Measurements from ENCODE around the gene DLEC1. TPM values are rescaled to one million over a fixed set of nuclear protein-coding genes. Genes with fewer than 3 reads are reported as not detected.

Gene DLEC1
- total and polyA plus RNA-seq, 2 of the 4 experiments (the other 2 are of a cell fraction) = 0.03 TPM; not detected in 1

DNA sequence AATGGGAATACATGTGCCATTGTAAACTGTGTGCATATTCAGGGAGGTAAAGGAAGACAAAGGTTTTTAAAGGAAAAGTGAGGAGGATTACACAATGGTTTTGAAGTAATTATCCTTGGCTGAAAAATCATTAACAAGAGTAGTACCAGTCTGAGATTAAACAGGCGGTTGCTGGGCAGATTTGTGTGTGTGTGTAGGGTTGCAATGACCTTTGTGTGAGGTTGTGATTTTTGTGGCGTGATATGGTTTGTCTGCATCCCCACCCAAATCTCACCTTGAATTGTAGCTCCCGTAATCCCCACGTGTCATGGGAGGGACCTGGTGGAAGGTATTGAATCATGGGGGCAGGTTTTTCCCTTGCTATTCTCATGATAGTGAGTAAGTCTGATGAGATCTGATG, 7.0 kb downstream of the DLEC1 start:
- no peak for TF ChIP-seq MAFK (IDR thresholded peaks at IDR 0.05; ENCODE audit: low read depth, low read length)
- TF ChIP-seq FOS (IDR thresholded peaks at IDR 0.05; ENCODE audit: low read depth, low read length) = no peak
- dilution Hi-C loops (cut with HindIII; ENCODE audit: low sequenced_read_pairs, unreplicated experiment) = no loop called here
- Histone ChIP-seq H3K9me3 (ENCODE audit: control insufficient read depth, insufficient read depth, low read length) (no peaks in the 10 kb centered on the region), H3K27me3 (ENCODE audit: control insufficient read depth, insufficient read depth, low read length) (peaks cover 13% of the 10 kb centered on the region), H4K20me1 (ENCODE audit: insufficient read depth, low read length) (no peaks in the 10 kb centered on the region), H3K14ac (replicated peaks; ENCODE audit: low read depth, low read length) (no peak overlapping the region), H2AK9ac (replicated peaks; ENCODE audit: low read depth, low read length, poor library complexity) (no peak overlapping the region), H3K56ac (ENCODE audit: extremely low read depth, insufficient read depth, low read length) (no peak overlapping the region), H3K23ac (ENCODE audit: low read depth, low read length) (no peak overlapping the region), H2AFZ (replicated peaks; ENCODE audit: low read length, poor library complexity) (no peak overlapping the region), H3K4me2 (ENCODE audit: low read depth, low read length) (no peak overlapping the region), H3K27ac (ENCODE audit: insufficient read depth, low read length) (no peak overlapping the region), H2BK5ac (ENCODE audit: low read depth, low read length, poor library complexity, severe bottlenecking) (no peak overlapping the region), H2BK120ac (ENCODE audit: low read depth, low read length) (no peak overlapping the region), H2AK5ac (ENCODE audit: low read depth, low read length) (no peak overlapping the region), H3K79me1 (ENCODE audit: low read depth in 1 of 2, low read length in 2 of 2) (no peaks in the 10 kb centered on the region), H4K8ac (ENCODE audit: low read depth in 2 of 2, low read length in 2 of 2) (no peak overlapping the region), H3K4ac (ENCODE audit: low read depth, low read length) (no peak overlapping the region), H2BK20ac (ENCODE audit: low read depth, low read length) (no peak overlapping the region), H3K9ac (ENCODE audit: low read depth, low read length) (no peak overlapping the region), H3K9me1 (ENCODE audit: insufficient read depth, low read length) (no peaks in the 10 kb centered on the region), H2BK15ac (ENCODE audit: low read depth, low read length) (no peak overlapping the region), H4K5ac (ENCODE audit: low read depth, low read length) (no peak overlapping the region), H3K36me3 (ENCODE audit: control insufficient read depth, insufficient read depth, low read length) (no peaks in the 10 kb centered on the region), H4K91ac (ENCODE audit: insufficient read depth, low read depth, low read length) (no peak overlapping the region), H3K18ac (ENCODE audit: low read depth, low read length) (no peak overlapping the region), H3K4me1 (ENCODE audit: control insufficient read depth, insufficient read depth, low read length) (no peaks in the 10 kb centered on the region), H3K4me3 (ENCODE audit: insufficient read depth, low read depth, low read length) (no peak overlapping the region)
- in situ Hi-C loops (cut with MboI; ENCODE audit: low sequenced_read_pairs) = no loop called here
- CTCF ChIA-PET = no interaction called here
- WGBS, 2 experiments (ENCODE audit: extremely low coverage in 2 of 2, insufficient read length in 1 of 2) = no CpG with 5 or more reads among the region's 4 CpGs
- ATAC-seq (ENCODE audit: low read depth) (no peak), DNase-seq (no peak)
- POLR2A ChIA-PET (ENCODE audit: unreplicated experiment) = no interaction called here
- intact Hi-C loops (cut with micrococcal nuclease) = no loop called here
- no TSS peak for BruUV-seq (replicated peaks)
